A549 (cell line): Measurements from ENCODE around the gene UBAC1. TPM values are rescaled to one million over a fixed set of nuclear protein-coding genes. Genes with fewer than 3 reads are reported as not detected.

ENCODE experiments used
- ATAC-seq, 2 experiments: fragments of 200-7000 bp in 1 of 2; fragments of >200 bp in 1 of 2; cut with Nextera tagmentation in 1 of 2; cut with Tn5 transposase in 1 of 2; 3 replicates each; pipeline versions ENCODE4 v1.8.0 to v1.9.1; 2018 to 2020; ENCODE audit warnings: mild to moderate bottlenecking in 1 of 2, moderate library complexity in 1 of 2
- CTCF ChIA-PET: fragments of 300-600 bp; sonication (Branson Sonifier 250); formaldehyde crosslinking; extraction: SDS; loops from one replicate; lab custom pipeline; 2021; ENCODE audit warnings: antibody characterized with exemption, inconsistent platforms; lab: Yijun Ruan, JAX
- POLR2A ChIA-PET: fragments of 350-600 bp; formaldehyde crosslinking; extraction: SDS; loops from one replicate; lab custom pipeline; 2021; ENCODE audit warnings: antibody characterized with exemption, inconsistent platforms; lab: Yijun Ruan, JAX
- DNase-seq, 2 experiments: peaks; one replicate each; pipeline versions ENCODE4 v3.0.0 to v3.0.0-alpha.2; 2011 to 2016; ENCODE audit warnings: low read depth in 1 of 2, low spot score in 1 of 2
- FAIRE-seq: peaks from 2 replicates; lab custom pipeline; 2011; peaks lifted over from hg19 to GRCh38; lab: Jason Lieb, UNC
- H3K27ac ChIP-seq, 2 experiments: fragments of >200 bp; sonication (Bioruptor Twin); formaldehyde crosslinking; 3 replicates each; pipeline ENCODE4 v1.5.1; 2016 to 2017
- H3K4me1 ChIP-seq: fragments of >200 bp; sonication (Bioruptor Twin); formaldehyde crosslinking; 3 replicates; pipeline ENCODE4 v1.6.1; 2016
- H3K4me2 ChIP-seq: fragments of >200 bp; sonication (Bioruptor Twin); formaldehyde crosslinking; 3 replicates; pipeline ENCODE4 v1.6.1; 2016
- H3K4me3 ChIP-seq: fragments of >200 bp; sonication (Bioruptor Twin); formaldehyde crosslinking; 3 replicates; pipeline ENCODE4 v1.5.1; 2016
- H3K9me3 ChIP-seq: fragments of >200 bp; sonication (Bioruptor Twin); formaldehyde crosslinking; 3 replicates; pipeline ENCODE4 v1.6.1; 2016
- BHLHE40 ChIP-seq: IDR thresholded peaks from 2 replicates; pipeline ENCODE4 v1.6.1; 2012; ENCODE audit warnings: low read depth, low read length, inconsistent platforms
- GATA3 ChIP-seq: IDR thresholded peaks from 2 replicates; pipeline ENCODE4 v1.6.1; 2012; ENCODE audit warnings: borderline replicate concordance
- HES2 ChIP-seq: fragments of >200 bp; sonication (Bioruptor Twin); formaldehyde crosslinking; IDR thresholded peaks from 2 replicates; pipeline ENCODE4 v1.6.1; 2016
- JUN ChIP-seq, 2 experiments: fragments of >200 bp; sonication (Bioruptor Twin); formaldehyde crosslinking; IDR thresholded peaks; 2 replicates in 1 of 2; 3 replicates in 1 of 2; pipeline ENCODE4 v1.6.1; 2016 to 2017
- MYC ChIP-seq: IDR thresholded peaks from 2 replicates; pipeline ENCODE4 v1.6.1; 2012; ENCODE audit warnings: mild to moderate bottlenecking, inconsistent platforms, low read length, improper control_type of control experiment, borderline replicate concordance
- NPAS2 ChIP-seq: fragments of 250-450 bp; sonication (Bioruptor Pico); IDR thresholded peaks from 2 replicates; pipeline ENCODE4 v1.8.0; 2022; ENCODE audit warnings: mild to moderate bottlenecking, moderate library complexity, borderline replicate concordance
- NR3C1 ChIP-seq: fragments of >200 bp; sonication (Bioruptor Twin); formaldehyde crosslinking; IDR thresholded peaks from 3 replicates; pipeline ENCODE4 v1.6.1; 2017
- POLR2A ChIP-seq: IDR thresholded peaks from 2 replicates; pipeline ENCODE4 v1.6.1; 2012; ENCODE audit warnings: mild to moderate bottlenecking, low read length
- RCOR1 ChIP-seq: fragments of 150-350 bp; IDR thresholded peaks from 2 replicates; pipeline ENCODE4 v1.6.1; 2014; ENCODE audit warnings: antibody characterized with exemption, low read length, low read depth
- RNF2 ChIP-seq: fragments of 200-600 bp; sonication (generic); IDR thresholded peaks from 2 replicates; pipeline ENCODE4 v1.6.1; 2016; ENCODE audit warnings: low read depth, mild to moderate bottlenecking, antibody characterized with exemption, moderate library complexity, borderline replicate concordance
- TP53 ChIP-seq: fragments of 250-450 bp; sonication (Bioruptor Pico); IDR thresholded peaks from 2 replicates; pipeline ENCODE4 v1.5.0; 2021; ENCODE audit warnings: mild to moderate bottlenecking, moderate library complexity
- ZSCAN20 ChIP-seq: fragments of 250-450 bp; sonication (Bioruptor Pico); IDR thresholded peaks from 2 replicates; pipeline ENCODE4 v1.8.0; 2022; ENCODE audit warnings: mild to moderate bottlenecking, moderate library complexity
- WGBS: methylation state at CpG from one replicate; pipeline ENCODE4 v1.1.6; 2017; ENCODE audit errors: missing lambda C conversion rate; 5-methylcytosine and 5-hydroxymethylcytosine counted together
- polyA plus RNA-seq, 4 experiments: library from polyadenylated mRNA; depleted of rRNA in 3 of 4; stranded (reverse); fragments of >200 nt; fragmentation: RNase III in 1 of 4; extraction: RNeasy Plus Mini Kit Qiagen cat#74134 plus additional on column Dnase treatment in 1 of 4; gene quantifications; 2 replicates in 3 of 4; 3 replicates in 1 of 4; pipeline ENCODE4 v1.2.3, GENCODE V29; 2011 to 2017
- TF ChIP-seq, protein P1 (sequence below): IDR thresholded peaks from 2 replicates; pipeline ENCODE4 v1.6.1; 2012; ENCODE audit warnings: low read depth, borderline replicate concordance

UBAC1 gene
- polyA plus RNA-seq, 2 of the 4 experiments (the other 2 are of a cell fraction) = 30.8 to 37.6 TPM

GRCh38 chr9:135989157-135989556 is 28.0 kb upstream of the UBAC1 start:
- no peak for TF ChIP-seq BHLHE40
- no peak overlapping the region for H3K27ac ChIP-seq
- DNase-seq (no peak), ATAC-seq (peak; percentile 18 to 21; a peak in 3 of 6 replicates), FAIRE-seq (no peak)
- no peak overlapping the region for H3K4me3 ChIP-seq
- WGBS = 87% methylated on average over 4 of the region's 8 CpGs
- CTCF ChIA-PET = interaction anchor here (1.2 to 1.7 kb wide), 3 partner anchors 20 to 134 kb away, joined by 3 to 12 read pairs (median 8); no protein-coding TSS in a partner anchor
- no peaks in the 10 kb centered on the region for H3K9me3 ChIP-seq
- peaks cover 25% of the 10 kb centered on the region for H3K4me1 ChIP-seq
- no peak overlapping the region for H3K4me2 ChIP-seq
- POLR2A ChIA-PET = no interaction called here

DNA sequence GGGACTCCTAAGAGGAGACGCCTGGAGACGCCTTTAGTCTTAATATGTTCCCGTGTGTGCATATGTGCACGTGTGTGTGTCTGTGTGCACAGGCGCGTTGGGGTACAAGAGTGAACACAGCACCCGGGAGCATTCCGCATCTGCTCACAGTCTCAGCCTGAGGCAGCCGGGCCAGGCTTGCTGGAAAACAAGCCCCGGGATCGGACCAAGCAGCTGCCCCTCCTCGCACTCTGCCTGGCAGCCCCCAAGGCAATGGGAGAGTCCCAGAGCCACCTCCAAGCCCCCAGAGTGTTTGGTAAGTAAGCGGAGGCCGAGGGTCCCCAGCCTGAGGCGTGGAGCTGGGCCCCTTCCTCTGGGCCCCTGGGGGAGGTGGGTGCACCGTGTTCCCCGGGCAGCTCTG is 27.3 kb upstream of the UBAC1 start:
- TF ChIP-seq MYC = no peak
- TF ChIP-seq RNF2 = no peak
- TF ChIP-seq GATA3 = no peak
- no peak for TF ChIP-seq NPAS2 (CRISPR knock-in tag)
- no peak for TF ChIP-seq POLR2A
- ChIA-PET CTCF (interaction anchor here (1.2 to 1.7 kb wide), 2 partner anchors 20 to 21 kb away, joined by 3 to 12 read pairs; no protein-coding TSS in a partner anchor), POLR2A (no interaction called here)
- no peak for DNase-seq
- Histone ChIP-seq H3K4me2 (no peak overlapping the region), H3K9me3 (no peaks in the 10 kb centered on the region), H3K27ac (no peak overlapping the region), H3K4me1 (peaks cover 24% of the 10 kb centered on the region), H3K4me3 (no peak overlapping the region)
- no peak for ATAC-seq
- no peak for FAIRE-seq
- 89% methylated on average over 11 of the region's 17 CpGs for WGBS

GRCh38 chr9:135987838-135988404 is 26.7 kb upstream of the UBAC1 start:
- WGBS = 98% methylated on average over 9 of the region's 16 CpGs
- H3K4me1 ChIP-seq = peaks cover 18% of the 10 kb centered on the region
- ChIA-PET CTCF (interaction anchor here (1.2 to 3.3 kb wide), 4 partner anchors 18 to 151 kb away, joined by 3 to 15 read pairs (median 10); no protein-coding TSS in a partner anchor), POLR2A (no interaction called here)
- H3K27ac ChIP-seq = no peak overlapping the region
- H3K4me3 ChIP-seq = no peak overlapping the region
- TF ChIP-seq RCOR1 = no peak
- no peak for TF ChIP-seq GATA3
- no peak for TF ChIP-seq HES2
- no peak for TF ChIP-seq ZSCAN20 (CRISPR knock-in tag)
- TF ChIP-seq, protein P1, sequence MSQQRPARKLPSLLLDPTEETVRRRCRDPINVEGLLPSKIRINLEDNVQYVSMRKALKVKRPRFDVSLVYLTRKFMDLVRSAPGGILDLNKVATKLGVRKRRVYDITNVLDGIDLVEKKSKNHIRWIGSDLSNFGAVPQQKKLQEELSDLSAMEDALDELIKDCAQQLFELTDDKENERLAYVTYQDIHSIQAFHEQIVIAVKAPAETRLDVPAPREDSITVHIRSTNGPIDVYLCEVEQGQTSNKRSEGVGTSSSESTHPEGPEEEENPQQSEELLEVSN = no peak
- TF ChIP-seq NR3C1 = no peak
- no peak for TF ChIP-seq BHLHE40
- TF ChIP-seq, all 56 proteins: peak for 0
- Histone ChIP-seq H3K4me2 (no peak overlapping the region), H3K9me3 (no peaks in the 10 kb centered on the region)
- ATAC-seq = no peak
- FAIRE-seq = no peak
- no peak for DNase-seq

GRCh38 chr9:135986605-135987004 is 25.4 kb upstream of the UBAC1 start:
- ChIA-PET CTCF (interaction anchor here (1.2 to 3.3 kb wide), 5 partner anchors 10 to 152 kb away, joined by 3 to 15 read pairs (median 5); no protein-coding TSS in a partner anchor), POLR2A (no interaction called here)
- 82% methylated on average over 3 of the region's 15 CpGs for WGBS

GRCh38 chr9:135985889-135986288 is 24.7 kb upstream of the UBAC1 start:
- WGBS = 89% methylated on average over 19 of the region's 21 CpGs
- Histone ChIP-seq H3K4me3 (no peak overlapping the region), H3K27ac (no peak overlapping the region), H3K9me3 (no peaks in the 10 kb centered on the region), H3K4me2 (no peak overlapping the region), H3K4me1 (0 out of 3 replicates have a peak, but pooled peaks cover 6% of the 10 kb centered on the region)
- ChIA-PET CTCF (interaction anchor here (1.0 to 3.3 kb wide), 5 partner anchors 9 to 137 kb away, joined by 4 to 15 read pairs (median 5); no protein-coding TSS in a partner anchor), POLR2A (no interaction called here)
- no peak for ATAC-seq
- FAIRE-seq = no peak
- no peak for TF ChIP-seq TP53
- no peak for DNase-seq

More at GRCh38 chr9:135986605-135987004, 25.4 kb upstream of the UBAC1 start:
- DNase-seq (no peak), FAIRE-seq (no peak), ATAC-seq (no peak)
- Histone ChIP-seq H3K4me2 (no peak overlapping the region), H3K9me3 (no peaks in the 10 kb centered on the region), H3K4me1 (0 out of 3 replicates have a peak, but pooled peaks cover 8% of the 10 kb centered on the region), H3K4me3 (no peak overlapping the region), H3K27ac (no peak overlapping the region)
- TF ChIP-seq POLR2A (no peak), JUN (IDR thresholded peaks at IDR 0.05) (no peak)
